IMR-90 (cell line): ENCODE data around the gene ELAVL1. TPM values are rescaled to one million over a fixed set of nuclear protein-coding genes. Genes with fewer than 3 reads are reported as not detected.

Source experiments
- ATAC-seq: fragments of 200-7000 bp; cut with Tn5 transposase; 2 replicates; pipeline ENCODE4 v1.9.1; 2020; ENCODE audit warnings: low read depth, mild to moderate bottlenecking, moderate library complexity
- BruUV-seq: library from RNA; stranded (reverse); fragments of 400-500 nt; replicated peaks from 2 replicates; lab custom pipeline; 2021; lab: Mats Ljungman, UMichigan
- CTCF ChIA-PET: fragments of 300-600 bp; formaldehyde crosslinking; extraction: SDS; loops from one replicate; lab custom pipeline; 2021; ENCODE audit warnings: antibody characterized with exemption; lab: Yijun Ruan, JAX
- POLR2A ChIA-PET: fragments of 300-600 bp; sonication (Branson Sonifier 250); formaldehyde crosslinking; loops from one replicate; lab custom pipeline; 2022; ENCODE audit warnings: antibody characterized with exemption; ENCODE audit not compliant: unreplicated experiment; lab: Charles Lee
- DNase-seq: peaks from one replicate; pipeline ENCODE4 v3.0.0; 2013
- H2AFZ ChIP-seq: replicated peaks from 2 replicates; pipeline ENCODE3; 2013; ENCODE audit warnings: low read length, mild to moderate bottlenecking; ENCODE audit not compliant: poor library complexity
- H2AK5ac ChIP-seq: 2 replicates; pipeline ENCODE4 v1.6.1; 2013; ENCODE audit warnings: low read depth, low read length, inconsistent platforms
- H2AK9ac ChIP-seq: replicated peaks from 2 replicates; pipeline ENCODE3; 2013; ENCODE audit warnings: mild to moderate bottlenecking, low read depth, low read length, moderate library complexity; ENCODE audit not compliant: poor library complexity
- H2BK120ac ChIP-seq: 2 replicates; pipeline ENCODE4 v1.6.1; 2013; ENCODE audit warnings: low read depth, low read length, inconsistent platforms
- H2BK15ac ChIP-seq: 3 replicates; pipeline ENCODE4 v1.6.1; 2013; ENCODE audit warnings: low read depth, low read length, inconsistent platforms
- H2BK20ac ChIP-seq: 2 replicates; pipeline ENCODE4 v1.6.1; 2013; ENCODE audit warnings: low read depth, mild to moderate bottlenecking, inconsistent platforms, low read length, moderate library complexity
- H2BK5ac ChIP-seq: 2 replicates; pipeline ENCODE4 v1.6.1; 2013; ENCODE audit warnings: mild to moderate bottlenecking, low read depth, low read length, inconsistent platforms; ENCODE audit not compliant: poor library complexity, severe bottlenecking
- H3K14ac ChIP-seq: replicated peaks from 2 replicates; pipeline ENCODE4 v1.6.1; 2013; ENCODE audit warnings: low read depth, low read length, inconsistent platforms
- H3K18ac ChIP-seq: 2 replicates; pipeline ENCODE4 v1.6.1; 2013; ENCODE audit warnings: low read depth, low read length, control low read depth
- H3K23ac ChIP-seq: 2 replicates; pipeline ENCODE4 v1.6.1; 2013; ENCODE audit warnings: low read depth, low read length, inconsistent platforms
- H3K27ac ChIP-seq: 2 replicates; pipeline ENCODE4 v1.5.1; 2013; ENCODE audit warnings: mild to moderate bottlenecking, control low read depth, low read length; ENCODE audit not compliant: insufficient read depth
- H3K27me3 ChIP-seq: 2 replicates; pipeline ENCODE4 v1.6.1; 2013; ENCODE audit warnings: low read length; ENCODE audit not compliant: control insufficient read depth, insufficient read depth
- H3K36me3 ChIP-seq: 2 replicates; pipeline ENCODE4 v1.6.1; 2013; ENCODE audit warnings: low read length, mixed read lengths; ENCODE audit not compliant: control insufficient read depth, insufficient read depth
- H3K4ac ChIP-seq: 2 replicates; pipeline ENCODE4 v1.6.1; 2013; ENCODE audit warnings: low read depth, low read length, inconsistent platforms
- H3K4me1 ChIP-seq: 2 replicates; pipeline ENCODE4 v1.6.1; 2013; ENCODE audit warnings: low read length, mixed read lengths; ENCODE audit not compliant: control insufficient read depth, insufficient read depth
- H3K4me2 ChIP-seq: 2 replicates; pipeline ENCODE4 v1.6.1; 2013; ENCODE audit warnings: low read depth, mild to moderate bottlenecking, control low read depth, low read length, moderate library complexity
- H3K4me3 ChIP-seq: 2 replicates; pipeline ENCODE4 v1.5.1; 2013; ENCODE audit warnings: low read depth, mild to moderate bottlenecking, control low read depth, low read length, moderate library complexity; ENCODE audit not compliant: insufficient read depth
- H3K56ac ChIP-seq: 2 replicates; pipeline ENCODE4 v1.6.1; 2013; ENCODE audit warnings: low read length, inconsistent platforms; ENCODE audit not compliant: insufficient read depth; ENCODE audit errors: extremely low read depth
- H3K79me1 ChIP-seq, 2 experiments: 2 replicates each; pipeline ENCODE4 v1.6.1; 2013; ENCODE audit warnings: low read length in 2 of 2, inconsistent platforms in 1 of 2, low read depth in 1 of 2
- H3K9ac ChIP-seq: 2 replicates; pipeline ENCODE4 v1.6.1; 2013; ENCODE audit warnings: low read depth, low read length, control low read depth
- H3K9me1 ChIP-seq: 2 replicates; pipeline ENCODE4 v1.6.1; 2013; ENCODE audit warnings: low read length, inconsistent platforms; ENCODE audit not compliant: insufficient read depth
- H3K9me3 ChIP-seq: 2 replicates; pipeline ENCODE4 v1.6.1; 2013; ENCODE audit warnings: low read length; ENCODE audit not compliant: control insufficient read depth, insufficient read depth
- H4K20me1 ChIP-seq: 2 replicates; pipeline ENCODE4 v1.6.1; 2013; ENCODE audit warnings: low read length, inconsistent platforms; ENCODE audit not compliant: insufficient read depth
- H4K5ac ChIP-seq: 2 replicates; pipeline ENCODE4 v1.6.1; 2013; ENCODE audit warnings: mild to moderate bottlenecking, low read depth, low read length, control low read depth
- H4K8ac ChIP-seq, 2 experiments: 2 replicates each; pipeline ENCODE4 v1.6.1; 2013; ENCODE audit warnings: low read depth in 2 of 2, low read length in 2 of 2, control low read depth in 1 of 2, inconsistent platforms in 1 of 2
- H4K91ac ChIP-seq: 2 replicates; pipeline ENCODE4 v1.6.1; 2013; ENCODE audit warnings: low read depth, low read length, inconsistent platforms; ENCODE audit not compliant: insufficient read depth
- CEBPB ChIP-seq: IDR thresholded peaks from 2 replicates; pipeline ENCODE4 v1.6.1; 2012; ENCODE audit warnings: low read depth, low read length, improper control_type of control experiment
- MAFK ChIP-seq: IDR thresholded peaks from 2 replicates; pipeline ENCODE4 v1.6.1; 2012; ENCODE audit warnings: low read depth, low read length, improper control_type of control experiment
- MAZ ChIP-seq: IDR thresholded peaks from 2 replicates; pipeline ENCODE4 v1.6.1; 2012; ENCODE audit warnings: low read depth, mild to moderate bottlenecking, low read length, improper control_type of control experiment, moderate library complexity, borderline replicate concordance
- MXI1 ChIP-seq: IDR thresholded peaks from 2 replicates; pipeline ENCODE4 v1.6.1; 2012; ENCODE audit warnings: low read depth, mild to moderate bottlenecking, low read length, moderate library complexity, borderline replicate concordance
- NFE2L2 ChIP-seq: fragments of 150-350 bp; IDR thresholded peaks from 2 replicates; pipeline ENCODE4 v1.6.1; 2016; ENCODE audit warnings: low read depth, mild to moderate bottlenecking, low read length
- POLR2A ChIP-seq: IDR thresholded peaks from 2 replicates; pipeline ENCODE4 v1.6.1; 2012; ENCODE audit warnings: mild to moderate bottlenecking, low read depth, low read length
- RCOR1 ChIP-seq: IDR thresholded peaks from 2 replicates; pipeline ENCODE4 v1.6.1; 2012; ENCODE audit warnings: mild to moderate bottlenecking, low read length, improper control_type of control experiment; ENCODE audit not compliant: insufficient replicate concordance
- SMC3 ChIP-seq: fragments of 150-350 bp; IDR thresholded peaks from 2 replicates; pipeline ENCODE4 v1.6.1; 2016; ENCODE audit warnings: low read depth, mild to moderate bottlenecking, antibody characterized with exemption, low read length, moderate library complexity
- WGBS, 2 experiments: methylation state at CpG; one replicate each; pipeline versions ENCODE4 v1.1.5 to v1.1.7; 2013; ENCODE audit warnings: missing lambda C conversion rate in 2 of 2; ENCODE audit not compliant: insufficient read length in 1 of 2; ENCODE audit errors: extremely low coverage in 2 of 2; 5-methylcytosine and 5-hydroxymethylcytosine counted together
- dilution Hi-C: fragments of 300-500 bp; cut with HindIII; formaldehyde crosslinking; loops from one replicate; pipeline ENCODE4 v1.14.3; 2018; ENCODE audit warnings: low sequenced_read_pairs; ENCODE audit not compliant: unreplicated experiment
- in situ Hi-C: fragments of 300-500 bp; cut with MboI; formaldehyde crosslinking; loops from 3 replicates; pipeline ENCODE4 v1.14.3; 2019; ENCODE audit warnings: low sequenced_read_pairs, inconsistent platforms, mixed read lengths
- intact Hi-C: fragments of 100-400 bp; cut with micrococcal nuclease; formaldehyde crosslinking; loops from 2 replicates; pipeline ENCODE4 v1.10.0; 2022
- polyA plus RNA-seq, 3 experiments: library from polyadenylated mRNA; depleted of rRNA; stranded (reverse); fragments of >200 nt; gene quantifications; 2 replicates each; pipeline ENCODE4 v1.2.3, GENCODE V29; 2012; ENCODE audit warnings: low replicate concordance in 1 of 3
- total RNA-seq: library from RNA; depleted of rRNA; stranded (reverse); fragments of >200 nt; gene quantifications from 2 replicates; pipeline ENCODE4 v1.2.3, GENCODE V29; 2012

Gene ELAVL1
- total and polyA plus RNA-seq, 2 of the 4 experiments (the other 2 are of a cell fraction), result 55.6 to 59.0 TPM

GRCh38 chr19:7913652-7914051 is 91.8 kb downstream of the ELAVL1 start:
- peaks cover 10% of the 10 kb centered on the region; the same call in 1 of the 2 replicates for H3K4me1 ChIP-seq
- no peak overlapping the region for H3K56ac ChIP-seq
- H3K14ac ChIP-seq, result no peak overlapping the region
- no peak overlapping the region for H3K4me2 ChIP-seq
- H2BK15ac ChIP-seq, result no peak overlapping the region
- no peak overlapping the region for H2BK20ac ChIP-seq
- H3K79me1 ChIP-seq, result peaks cover 0 to 4% of the 10 kb centered on the region in 2 experiments; a peak in 1 of 4 replicates
- intact Hi-C loops, result no loop called here
- ChIA-PET CTCF (no interaction called here), POLR2A (no interaction called here)
- no peak overlapping the region for H2AK5ac ChIP-seq
- no peak overlapping the region for H4K91ac ChIP-seq
- BruUV-seq, result no TSS peak
- no peak overlapping the region for H3K9ac ChIP-seq
- no CpG with 5 or more reads among the region's 10 CpGs for WGBS, 2 experiments
- no peak overlapping the region for H4K5ac ChIP-seq
- dilution Hi-C loops, result no loop called here
- peaks cover 11% of the 10 kb centered on the region for H3K27me3 ChIP-seq
- no peaks in the 10 kb centered on the region for H3K9me3 ChIP-seq
- H3K18ac ChIP-seq, result no peak overlapping the region
- peaks cover 28% of the 10 kb centered on the region for H3K36me3 ChIP-seq
- H2AFZ ChIP-seq, result no peak overlapping the region
- no peak for DNase-seq
- no peak overlapping the region for H2BK120ac ChIP-seq
- no peaks in the 10 kb centered on the region for H3K9me1 ChIP-seq
- no peak overlapping the region for H3K27ac ChIP-seq
- no peak overlapping the region for H3K23ac ChIP-seq
- no peak overlapping the region for H2BK5ac ChIP-seq
- no peak overlapping the region for H2AK9ac ChIP-seq
- H3K4ac ChIP-seq, result no peak overlapping the region
- TF ChIP-seq MXI1 (no peak), CEBPB (no peak), NFE2L2 (no peak), MAFK (no peak), RCOR1 (no peak), MAZ (no peak), POLR2A (no peak), SMC3 (no peak)
- no peak for ATAC-seq
- H4K20me1 ChIP-seq, result peaks cover 8% of the 10 kb centered on the region; the same call in 1 of the 2 replicates
- H3K4me3 ChIP-seq, result no peak overlapping the region
- in situ Hi-C loops, result no loop called here
- no peak overlapping the region for H4K8ac ChIP-seq
